SK-N-SH (cell line): ENCODE results near the gene MEG3. TPM values are rescaled to one million over a fixed set of nuclear protein-coding genes. Genes with fewer than 3 reads are reported as not detected.

Experiments
- CTCF ChIA-PET: fragments of 300-600, 350-600 bp; formaldehyde crosslinking; extraction: SDS; loops from one replicate; lab custom pipeline; 2021; lab: Yijun Ruan, JAX
- POLR2A ChIA-PET: fragments of 350-600 bp; sonication (Branson Sonifier 250); formaldehyde crosslinking; extraction: SDS; loops from one replicate; lab custom pipeline; 2020; ENCODE audit warnings: antibody characterized with exemption, inconsistent platforms; lab: Yijun Ruan, JAX
- DNase-seq: peaks from one replicate; pipeline ENCODE4 v3.0.0; 2012
- H2AFZ ChIP-seq: fragments of 200-600 bp; sonication (generic); 2 replicates; pipeline ENCODE4 v1.8.1; 2016; ENCODE audit warnings: antibody characterized with exemption, mild to moderate bottlenecking, low read depth
- H3F3A ChIP-seq: fragments of 200-600 bp; sonication (generic); replicated peaks from 2 replicates; pipeline ENCODE3; 2016; ENCODE audit warnings: antibody characterized with exemption, mild to moderate bottlenecking; ENCODE audit not compliant: insufficient read depth
- H3K27ac ChIP-seq, 2 experiments: fragments of 200-500 bp in 1 of 2; fragments of 200-600 bp in 1 of 2; sonication (Bioruptor generic) in 1 of 2; sonication (generic), shearing (Covaris generic) in 1 of 2; 2 replicates each; pipeline versions ENCODE4 v1.5.1 to v1.6.1; 2014 to 2016; ENCODE audit warnings: low read depth in 2 of 2, inconsistent platforms in 1 of 2, low read length in 1 of 2, mild to moderate bottlenecking in 1 of 2, mixed read lengths in 1 of 2
- H3K27me3 ChIP-seq: fragments of 200-600 bp; sonication (generic), shearing (Covaris generic); 2 replicates; pipeline ENCODE4 v1.6.1; 2016; ENCODE audit warnings: mixed run types; ENCODE audit not compliant: insufficient read depth
- H3K36me3 ChIP-seq, 2 experiments: fragments of 200-500 bp in 1 of 2; fragments of 200-600 bp in 1 of 2; sonication (Bioruptor generic) in 1 of 2; sonication (generic) in 1 of 2; replicated peaks in 1 of 2; 2 replicates each; pipeline versions ENCODE3 to v1.5.1; 2014 to 2016; ENCODE audit warnings: low read length in 1 of 2, mild to moderate bottlenecking in 1 of 2; ENCODE audit not compliant: insufficient read depth in 2 of 2, control insufficient read depth in 1 of 2
- H3K4me1 ChIP-seq, 2 experiments: fragments of 200-500 bp in 1 of 2; fragments of 200-600 bp in 1 of 2; sonication (Bioruptor generic) in 1 of 2; sonication (generic), shearing (Covaris generic) in 1 of 2; 2 replicates each; pipeline versions ENCODE4 v1.5.1 to v1.6.1; 2014 to 2016; ENCODE audit warnings: low read depth in 1 of 2, low read length in 1 of 2, mixed run types in 1 of 2; ENCODE audit not compliant: insufficient read depth in 2 of 2, control insufficient read depth in 1 of 2
- H3K4me2 ChIP-seq: fragments of 200-600 bp; sonication (generic), shearing (Covaris generic); 2 replicates; pipeline ENCODE4 v1.6.1; 2017; ENCODE audit warnings: mixed run types
- H3K4me3 ChIP-seq, 2 experiments: fragments of 200-500 bp in 1 of 2; fragments of 200-600 bp in 1 of 2; sonication (Bioruptor generic) in 1 of 2; sonication (generic), shearing (Covaris generic) in 1 of 2; 2 replicates each; pipeline versions ENCODE4 v1.5.1 to v1.8.1; 2014 to 2016; ENCODE audit warnings: low read depth in 2 of 2, inconsistent platforms in 1 of 2, low read length in 1 of 2, mild to moderate bottlenecking in 1 of 2, mixed read lengths in 1 of 2, moderate library complexity in 1 of 2
- H3K79me2 ChIP-seq: fragments of 200-600 bp; sonication (generic); 2 replicates; pipeline ENCODE4 v1.8.1; 2017; ENCODE audit warnings: mild to moderate bottlenecking; ENCODE audit not compliant: insufficient read depth
- H3K9ac ChIP-seq: fragments of 200-600 bp; sonication (generic); 2 replicates; pipeline ENCODE4 v1.6.1; 2017; ENCODE audit warnings: mixed run types
- H3K9me2 ChIP-seq: fragments of 200-600 bp; sonication (generic); 2 replicates; pipeline ENCODE4 v1.6.1; 2017; ENCODE audit warnings: mixed run types
- H3K9me3 ChIP-seq: fragments of 200-600 bp; sonication (generic); 2 replicates; pipeline ENCODE4 v1.6.1; 2017; ENCODE audit warnings: mixed run types, mild to moderate bottlenecking, moderate library complexity
- H4K20me1 ChIP-seq: fragments of 200-600 bp; sonication (generic); 2 replicates; pipeline ENCODE4 v1.6.1; 2017; ENCODE audit warnings: mild to moderate bottlenecking, mixed run types; ENCODE audit not compliant: insufficient read depth
- CHD2 ChIP-seq: fragments of 150-350 bp; IDR thresholded peaks from 2 replicates; pipeline ENCODE4 v1.6.1; 2018; ENCODE audit warnings: low read length; ENCODE audit not compliant: partially characterized antibody
- CTCF ChIP-seq: fragments of 200-600 bp; sonication (generic); IDR thresholded peaks from 2 replicates; pipeline ENCODE4 v1.6.1; 2017; ENCODE audit warnings: antibody characterized with exemption, mild to moderate bottlenecking, moderate library complexity
- ELF1 ChIP-seq: IDR thresholded peaks from 2 replicates; pipeline ENCODE4 v1.4.0; 2012
- EP300 ChIP-seq, 2 experiments: IDR thresholded peaks; 2 replicates each; pipeline versions ENCODE4 v1.4.0 to v1.6.1; 2012; ENCODE audit warnings: borderline replicate concordance in 1 of 2, low read depth in 1 of 2, low read length in 1 of 2
- FOXJ3 ChIP-seq: sonication (generic); formaldehyde crosslinking; IDR thresholded peaks from 2 replicates; pipeline ENCODE4 v1.5.1; 2020; ENCODE audit warnings: mild to moderate bottlenecking, missing genetic modification reagents
- GATA2 ChIP-seq: sonication (generic); formaldehyde crosslinking; IDR thresholded peaks from 2 replicates; pipeline ENCODE4 v1.5.0; 2020; ENCODE audit warnings: mild to moderate bottlenecking, missing genetic modification reagents
- JUND ChIP-seq: IDR thresholded peaks from 2 replicates; pipeline ENCODE4 v1.4.0; 2012
- MAX ChIP-seq: IDR thresholded peaks from 2 replicates; pipeline ENCODE4 v1.4.0; 2012; ENCODE audit warnings: low read depth
- MEF2A ChIP-seq: IDR thresholded peaks from 2 replicates; pipeline ENCODE4 v1.4.0; 2012; ENCODE audit warnings: low read depth, borderline replicate concordance
- MXI1 ChIP-seq: IDR thresholded peaks from 2 replicates; pipeline ENCODE4 v1.6.1; 2012; ENCODE audit warnings: mild to moderate bottlenecking, low read depth, low read length, improper control_type of control experiment
- NFIC ChIP-seq: IDR thresholded peaks from 2 replicates; pipeline ENCODE4 v1.4.0; 2012; ENCODE audit warnings: borderline replicate concordance
- RAD21 ChIP-seq: IDR thresholded peaks from 2 replicates; pipeline ENCODE4 v1.6.1; 2012; ENCODE audit warnings: mild to moderate bottlenecking, low read length
- RCOR1 ChIP-seq: fragments of 150-350 bp; IDR thresholded peaks from 2 replicates; pipeline ENCODE4 v1.6.1; 2017; ENCODE audit warnings: antibody characterized with exemption, low read length
- REST ChIP-seq: IDR thresholded peaks from 2 replicates; pipeline ENCODE4 v1.6.1; 2012; ENCODE audit warnings: mild to moderate bottlenecking, low read depth, low read length, moderate library complexity
- SIN3A ChIP-seq: IDR thresholded peaks from 2 replicates; pipeline ENCODE4 v1.6.1; 2012; ENCODE audit warnings: low read depth, mild to moderate bottlenecking, low read length, moderate library complexity, borderline replicate concordance
- SMC3 ChIP-seq: IDR thresholded peaks from 2 replicates; pipeline ENCODE4 v1.6.1; 2012; ENCODE audit warnings: low read depth, low read length, improper control_type of control experiment
- TCF12 ChIP-seq: IDR thresholded peaks from 2 replicates; pipeline ENCODE4 v1.4.0; 2012
- TEAD4 ChIP-seq: IDR thresholded peaks from 2 replicates; pipeline ENCODE4 v1.4.0; 2012; ENCODE audit warnings: mild to moderate bottlenecking, borderline replicate concordance; ENCODE audit not compliant: insufficient read depth
- USF2 ChIP-seq: fragments of 150-350 bp; IDR thresholded peaks from 2 replicates; pipeline ENCODE4 v1.6.1; 2017; ENCODE audit warnings: antibody characterized with exemption, low read length, low read depth, borderline replicate concordance
- ZBTB33 ChIP-seq: IDR thresholded peaks from 2 replicates; pipeline ENCODE4 v1.4.0; 2012; ENCODE audit warnings: low read depth, borderline replicate concordance
- WGBS: methylation state at CpG from one replicate; pipeline ENCODE4 v1.1.6; 2017; ENCODE audit warnings: low lambda C conversion rate; 5-methylcytosine and 5-hydroxymethylcytosine counted together
- polyA plus RNA-seq, 3 experiments: library from polyadenylated mRNA; depleted of rRNA; stranded (reverse); fragments of >200 nt; gene quantifications; 2 replicates each; pipeline ENCODE4 v1.2.3, GENCODE V29; 2012

The MEG3 gene
- polyA plus RNA-seq, 1 of the 3 experiments (the other 2 are of a cell fraction): not detected

- WGBS: 80% methylated on average over 22 of the region's 22 CpGs
- CTCF ChIA-PET: no interaction called here
- POLR2A ChIA-PET: no interaction called here
- Histone ChIP-seq H3F3A (no peaks in the 10 kb centered on the region), H3K79me2 (no peaks in the 10 kb centered on the region), H3K4me1 (peaks cover 0 to 11% of the 10 kb centered on the region in 2 experiments; a peak in 2 of 4 replicates), H3K9me2 (no peaks in the 10 kb centered on the region), H3K4me2 (no peak overlapping the region), H3K9me3 (no peaks in the 10 kb centered on the region), H3K4me3 (no peak overlapping the region), H3K9ac (no peak overlapping the region), H3K36me3 (no peaks in the 10 kb centered on the region), H3K27ac (no peak overlapping the region), H4K20me1 (no peaks in the 10 kb centered on the region), H2AFZ (no peak overlapping the region), H3K27me3 (no peaks in the 10 kb centered on the region)
- no peak for TF ChIP-seq NFIC
- no peak for TF ChIP-seq FOXJ3 (CRISPR knock-in tag)
- DNase-seq: no peak
These were observed 6.0 kb upstream of the MEG3 start for GRCh38 chr14:100819829-100820475.

GRCh38 chr14:100820957-100821356 lies 5.0 kb upstream of the MEG3 start:
- no peaks in the 10 kb centered on the region for H3F3A ChIP-seq
- DNase-seq: no peak
- no peak overlapping the region for H2AFZ ChIP-seq
- H3K9ac ChIP-seq: no peak overlapping the region
- CTCF ChIA-PET: no interaction called here
- WGBS: 47% methylated on average over 3 of the region's 4 CpGs
- POLR2A ChIA-PET: no interaction called here
- no peaks in the 10 kb centered on the region for H3K9me2 ChIP-seq
- no peaks in the 10 kb centered on the region for H4K20me1 ChIP-seq
- no peaks in the 10 kb centered on the region for H3K36me3 ChIP-seq
- H3K4me2 ChIP-seq: no peak overlapping the region
- no peak overlapping the region for H3K27ac ChIP-seq
- no peaks in the 10 kb centered on the region for H3K79me2 ChIP-seq
- peaks cover 0 to 11% of the 10 kb centered on the region in 2 experiments; a peak in 2 of 4 replicates for H3K4me1 ChIP-seq
- no peak overlapping the region for H3K4me3 ChIP-seq
- H3K27me3 ChIP-seq: no peaks in the 10 kb centered on the region
- H3K9me3 ChIP-seq: no peaks in the 10 kb centered on the region
- TF ChIP-seq RCOR1: no peak
- TF ChIP-seq ZBTB33: no peak
- no peak for TF ChIP-seq MEF2A
- TF ChIP-seq EP300 (IDR thresholded peaks at IDR 0.05; ENCODE audit: borderline replicate concordance in 1 of 2, low read depth in 1 of 2, low read length in 1 of 2): no peak
- TF ChIP-seq CHD2: no peak
- no peak for TF ChIP-seq TCF12
- TF ChIP-seq SIN3A: no peak
- TF ChIP-seq USF2: no peak
- no peak for TF ChIP-seq GATA2 (CRISPR knock-in tag)
- no peak for TF ChIP-seq TEAD4
- no peak for TF ChIP-seq SMC3
- no peak for TF ChIP-seq REST
- TF ChIP-seq RAD21: no peak
- no peak for TF ChIP-seq JUND
- TF ChIP-seq MAX: no peak
- no peak for TF ChIP-seq ELF1
- TF ChIP-seq CTCF: no peak
- no peak for TF ChIP-seq NFIC
- TF ChIP-seq MXI1: no peak
